ENCODE results near the gene TXNRD1. TPM values are rescaled to one million over a fixed set of nuclear protein-coding genes. Genes with fewer than 3 reads are reported as not detected.

Gene TXNRD1
- total and polyA plus RNA-seq, 4 donors: 97.7 to 140 (median 117) TPM

DNA sequence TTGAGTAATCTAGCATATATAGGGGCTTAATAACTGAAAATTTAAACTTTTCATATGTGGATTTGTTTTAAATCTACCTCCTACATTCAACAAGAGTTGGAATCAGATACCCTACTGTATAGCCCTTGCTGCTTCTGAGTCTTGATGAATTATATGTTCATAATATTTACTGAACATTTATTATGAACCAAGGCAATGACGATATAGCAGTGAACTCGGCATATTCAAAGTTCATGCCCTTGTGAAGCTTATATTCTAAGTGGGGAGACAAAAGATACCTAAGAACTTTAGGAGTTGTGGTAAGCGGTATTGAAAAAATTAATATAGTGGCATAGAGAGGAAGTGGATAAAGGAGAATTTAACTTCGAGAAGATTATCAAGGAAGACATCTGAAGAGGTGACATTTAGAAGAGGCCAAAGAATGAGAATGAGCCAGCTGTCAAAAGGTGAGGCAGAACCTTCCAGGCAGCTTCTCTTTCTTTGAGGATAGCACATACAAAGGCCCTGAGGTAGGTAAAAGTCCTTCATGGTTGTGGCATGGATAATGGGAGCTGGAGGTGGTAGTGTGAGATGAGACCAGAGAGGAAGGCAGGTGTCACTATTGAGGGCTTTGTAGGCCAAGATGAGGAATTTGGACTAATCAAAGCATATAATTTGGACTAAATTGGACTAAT, 98.1 kb downstream of the TXNRD1 start:
- no peak overlapping the region for H3K4me3 ChIP-seq (ENCODE audit: low read length in 2 of 2)
- no peaks in the 10 kb centered on the region for H3K9me3 ChIP-seq (ENCODE audit: control insufficient read depth, low read length)
- H3K27ac ChIP-seq (ENCODE audit: low read depth in 1 of 2, low read length in 2 of 2): peak overlapping the region in 1 of 2 donors; percentile 33
- ATAC-seq (ENCODE audit: low FRiP score) (no peak), DNase-seq (no peak)
- H3K36me3 ChIP-seq (ENCODE audit: control insufficient read depth in 1 of 2, insufficient read depth in 2 of 2, low read length in 1 of 2): peaks cover 5 to 13% of the 10 kb centered on the region in 2 donors
- H3K4me1 ChIP-seq (ENCODE audit: control insufficient read depth in 1 of 2, insufficient read depth in 2 of 2, low read length in 2 of 2): peaks cover 0 to 5% of the 10 kb centered on the region in 2 donors
- H3K27me3 ChIP-seq (ENCODE audit: control insufficient read depth in 1 of 2, insufficient read depth in 2 of 2, low read length in 1 of 2): no peaks in the 10 kb centered on the region
- intact Hi-C loops (cut with DNase I): no loop called here
- 61 to 80% methylated on average over 4 of the region's 4 CpGs for WGBS, 2 donors

DNA sequence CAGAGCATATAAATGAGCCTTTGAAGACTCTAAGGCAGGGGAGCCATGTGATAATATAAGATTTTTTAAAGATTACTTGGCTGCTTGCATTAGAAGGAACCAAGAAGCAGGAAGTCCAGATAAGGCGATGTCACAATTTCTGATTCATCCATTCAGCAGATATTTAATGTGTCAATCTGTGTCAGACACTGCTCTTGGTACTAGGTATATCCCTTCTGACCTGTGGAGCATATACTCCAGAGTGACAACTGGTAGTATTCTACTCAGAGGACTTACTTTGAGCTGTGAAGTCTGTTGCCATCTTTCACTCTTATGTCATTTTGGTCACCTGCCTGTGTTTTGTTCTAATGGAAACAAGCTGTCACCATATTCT, 98.6 kb downstream of the TXNRD1 start:
- DNase-seq (no peak), ATAC-seq (ENCODE audit: low FRiP score) (no peak)
- Histone ChIP-seq H3K27me3 (ENCODE audit: control insufficient read depth in 1 of 2, insufficient read depth in 2 of 2, low read length in 1 of 2) (no peaks in the 10 kb centered on the region), H3K4me3 (ENCODE audit: low read length in 2 of 2) (no peak overlapping the region), H3K9me3 (ENCODE audit: control insufficient read depth, low read length) (no peaks in the 10 kb centered on the region), H3K4me1 (ENCODE audit: control insufficient read depth in 1 of 2, insufficient read depth in 2 of 2, low read length in 2 of 2) (peaks cover 0 to 5% of the 10 kb centered on the region in 2 donors), H3K27ac (ENCODE audit: low read depth in 1 of 2, low read length in 2 of 2) (no peak overlapping the region), H3K36me3 (ENCODE audit: control insufficient read depth in 1 of 2, insufficient read depth in 2 of 2, low read length in 1 of 2) (peaks cover 5 to 13% of the 10 kb centered on the region in 2 donors)
- 97 to 99% methylated on average over 1 of the region's 1 CpG for WGBS, 2 donors
- intact Hi-C loops (cut with DNase I): no loop called here

DNA sequence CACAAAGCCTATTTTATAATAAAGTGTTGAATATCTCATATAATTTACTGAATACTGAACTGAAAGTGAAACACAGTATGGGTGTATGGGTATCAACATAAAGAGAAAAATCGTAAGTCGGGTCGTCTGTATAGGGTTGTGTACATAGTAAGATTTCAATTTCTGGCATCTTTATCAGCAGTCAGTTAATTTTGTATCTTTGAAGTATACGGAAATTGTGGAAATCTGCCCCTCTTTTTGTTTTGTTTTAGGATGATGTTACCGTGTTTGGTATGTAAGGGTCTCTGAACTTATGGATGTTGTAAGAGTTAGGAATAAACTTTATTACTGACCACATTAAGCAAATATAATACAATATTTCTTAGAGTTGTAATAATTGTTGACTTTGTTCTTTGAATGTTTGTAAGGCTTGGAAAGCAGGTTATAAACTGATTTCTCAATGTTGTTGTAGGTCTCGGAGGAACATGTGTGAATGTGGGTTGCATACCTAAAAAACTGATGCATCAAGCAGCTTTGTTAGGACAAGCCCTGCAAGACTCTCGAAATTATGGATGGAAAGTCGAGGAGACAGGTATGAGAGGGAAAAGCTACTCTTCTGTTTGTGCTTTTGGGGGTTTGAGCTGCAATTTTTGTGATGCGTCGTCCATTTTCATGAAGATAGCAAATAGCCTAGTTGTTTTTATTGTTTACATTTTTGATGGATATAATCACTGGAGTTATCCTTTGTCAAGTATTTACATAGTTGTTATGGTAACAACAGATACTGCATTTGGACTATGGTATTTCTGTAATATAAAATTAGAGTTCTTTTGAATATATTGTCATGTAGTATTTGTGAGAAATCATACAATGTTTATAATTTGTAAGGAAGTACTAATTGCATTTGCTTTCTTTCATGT, 100.0 kb downstream of the TXNRD1 start:
- intact Hi-C loops (cut with DNase I): no loop called here
- Histone ChIP-seq H3K4me1 (ENCODE audit: control insufficient read depth in 1 of 2, insufficient read depth in 2 of 2, low read length in 2 of 2) (peaks cover 0 to 5% of the 10 kb centered on the region in 2 donors), H3K9me3 (ENCODE audit: control insufficient read depth, low read length) (no peaks in the 10 kb centered on the region), H3K27ac (ENCODE audit: low read depth in 1 of 2, low read length in 2 of 2) (no peak overlapping the region), H3K27me3 (ENCODE audit: control insufficient read depth in 1 of 2, insufficient read depth in 2 of 2, low read length in 1 of 2) (no peaks in the 10 kb centered on the region), H3K4me3 (ENCODE audit: low read length in 2 of 2) (no peak overlapping the region), H3K36me3 (ENCODE audit: control insufficient read depth in 1 of 2, insufficient read depth in 2 of 2, low read length in 1 of 2) (peaks cover 5 to 14% of the 10 kb centered on the region in 2 donors)
- ATAC-seq (ENCODE audit: low FRiP score) (no peak), DNase-seq (no peak)
- WGBS, 2 donors: 78 to 81% methylated on average over 10 of the region's 10 CpGs

DNA sequence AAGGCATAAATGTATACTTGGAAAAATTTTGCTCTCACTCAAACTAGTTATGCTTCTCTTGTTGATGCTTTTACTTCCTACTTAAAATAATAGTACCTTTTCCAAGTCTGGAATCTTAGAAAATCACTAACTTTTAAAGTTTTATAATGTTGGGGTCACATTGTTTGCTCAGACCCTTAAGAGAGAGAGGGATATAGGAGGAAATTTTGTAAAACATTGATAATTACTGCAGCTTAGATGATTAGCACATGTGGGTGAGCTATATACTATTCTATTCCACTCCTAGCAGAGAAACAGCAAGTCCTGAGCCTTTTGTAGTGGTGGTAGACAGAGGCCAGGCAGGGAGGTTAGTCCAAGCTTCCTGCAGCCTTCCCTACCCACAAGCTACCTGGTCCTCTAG, 101.4 kb downstream of the TXNRD1 start:
- intact Hi-C loops (cut with DNase I): no loop called here
- DNase-seq (no peak), ATAC-seq (ENCODE audit: low FRiP score) (no peak)
- Histone ChIP-seq H3K4me3 (ENCODE audit: low read length in 2 of 2) (no peak overlapping the region), H3K27ac (ENCODE audit: low read depth in 1 of 2, low read length in 2 of 2) (no peak overlapping the region), H3K9me3 (ENCODE audit: control insufficient read depth, low read length) (no peaks in the 10 kb centered on the region), H3K4me1 (ENCODE audit: control insufficient read depth in 1 of 2, insufficient read depth in 2 of 2, low read length in 2 of 2) (peaks cover 0 to 5% of the 10 kb centered on the region in 2 donors), H3K36me3 (ENCODE audit: control insufficient read depth in 1 of 2, insufficient read depth in 2 of 2, low read length in 1 of 2) (peaks cover 5 to 15% of the 10 kb centered on the region in 2 donors), H3K27me3 (ENCODE audit: control insufficient read depth in 1 of 2, insufficient read depth in 2 of 2, low read length in 1 of 2) (no peaks in the 10 kb centered on the region)

DNA sequence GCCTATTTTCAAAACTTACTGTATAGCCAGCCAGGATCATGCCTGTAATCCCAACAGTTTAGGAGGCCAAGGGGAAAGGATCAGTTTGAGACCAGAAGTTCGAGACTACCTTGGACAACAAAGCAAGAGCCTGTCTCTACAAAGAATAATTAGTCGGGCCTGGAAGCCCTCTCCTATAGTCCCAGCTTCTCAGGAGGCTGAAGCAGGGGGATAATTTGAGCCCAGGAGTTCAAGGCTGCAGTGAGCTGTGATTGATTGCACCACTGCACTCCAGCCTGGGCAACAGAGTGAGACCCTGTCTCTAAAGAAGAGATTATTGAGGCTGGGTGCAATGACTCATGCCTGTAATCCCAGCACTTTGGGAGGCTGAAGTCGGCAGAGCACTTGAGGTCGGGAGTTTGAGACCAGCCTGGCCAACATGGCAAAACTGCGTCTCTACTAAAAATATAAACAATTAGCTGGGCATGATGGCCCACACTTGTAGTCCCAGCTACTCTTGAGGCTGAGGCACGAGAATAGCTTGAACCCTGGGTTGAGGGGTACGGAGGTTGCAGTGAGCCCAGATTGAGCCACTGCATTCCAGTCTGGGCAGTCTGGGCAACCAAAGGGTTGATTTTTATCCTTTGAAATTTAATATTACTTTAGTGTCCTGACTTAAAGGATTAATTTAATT, 102.1 kb downstream of the TXNRD1 start:
- H3K9me3 ChIP-seq (ENCODE audit: control insufficient read depth, low read length): no peaks in the 10 kb centered on the region
- H3K4me3 ChIP-seq (ENCODE audit: low read length in 2 of 2): no peak overlapping the region
- peaks cover 0 to 5% of the 10 kb centered on the region in 2 donors for H3K4me1 ChIP-seq (ENCODE audit: control insufficient read depth in 1 of 2, insufficient read depth in 2 of 2, low read length in 2 of 2)
- intact Hi-C loops (cut with DNase I): no loop called here
- ATAC-seq (ENCODE audit: low FRiP score) (no peak), DNase-seq (no peak)
- H3K27me3 ChIP-seq (ENCODE audit: control insufficient read depth in 1 of 2, insufficient read depth in 2 of 2, low read length in 1 of 2): no peaks in the 10 kb centered on the region
- H3K27ac ChIP-seq (ENCODE audit: low read depth in 1 of 2, low read length in 2 of 2): no peak overlapping the region
- WGBS, 2 donors: 87 to 92% methylated on average over 7 of the region's 7 CpGs
- peaks cover 5 to 15% of the 10 kb centered on the region in 2 donors for H3K36me3 ChIP-seq (ENCODE audit: control insufficient read depth in 1 of 2, insufficient read depth in 2 of 2, low read length in 1 of 2)

DNA sequence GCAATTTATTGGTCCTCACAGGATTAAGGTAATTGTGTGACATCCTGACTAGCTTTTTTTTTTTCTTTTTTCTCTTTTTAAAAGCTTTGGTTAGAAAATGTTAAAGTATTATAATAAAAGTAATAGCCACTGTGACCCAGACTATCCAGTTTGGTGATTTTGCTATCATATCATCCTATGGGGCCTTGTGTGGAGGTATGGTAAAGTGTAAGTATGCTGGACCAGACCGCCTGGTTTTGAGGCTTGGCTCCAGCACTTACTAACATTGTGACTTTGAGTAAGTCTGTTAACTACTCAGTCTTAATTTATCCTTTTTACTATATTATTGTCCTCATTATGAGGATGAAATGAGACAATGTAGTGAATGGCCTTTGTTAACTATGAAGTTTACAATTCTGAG, 103.4 kb downstream of the TXNRD1 start:
- intact Hi-C loops (cut with DNase I): no loop called here
- Histone ChIP-seq H3K4me3 (ENCODE audit: low read length in 2 of 2) (no peak overlapping the region), H3K4me1 (ENCODE audit: control insufficient read depth in 1 of 2, insufficient read depth in 2 of 2, low read length in 2 of 2) (peaks cover 0 to 3% of the 10 kb centered on the region in 2 donors), H3K9me3 (ENCODE audit: control insufficient read depth, low read length) (no peaks in the 10 kb centered on the region), H3K27ac (ENCODE audit: low read depth in 1 of 2, low read length in 2 of 2) (no peak overlapping the region), H3K27me3 (ENCODE audit: control insufficient read depth in 1 of 2, insufficient read depth in 2 of 2, low read length in 1 of 2) (no peaks in the 10 kb centered on the region), H3K36me3 (ENCODE audit: control insufficient read depth in 1 of 2, insufficient read depth in 2 of 2, low read length in 1 of 2) (peaks cover 3 to 13% of the 10 kb centered on the region in 2 donors)
- WGBS, 2 donors: 90 to 93% methylated on average over 1 of the region's 1 CpG
- DNase-seq (no peak), ATAC-seq (ENCODE audit: low FRiP score) (no peak)

DNA sequence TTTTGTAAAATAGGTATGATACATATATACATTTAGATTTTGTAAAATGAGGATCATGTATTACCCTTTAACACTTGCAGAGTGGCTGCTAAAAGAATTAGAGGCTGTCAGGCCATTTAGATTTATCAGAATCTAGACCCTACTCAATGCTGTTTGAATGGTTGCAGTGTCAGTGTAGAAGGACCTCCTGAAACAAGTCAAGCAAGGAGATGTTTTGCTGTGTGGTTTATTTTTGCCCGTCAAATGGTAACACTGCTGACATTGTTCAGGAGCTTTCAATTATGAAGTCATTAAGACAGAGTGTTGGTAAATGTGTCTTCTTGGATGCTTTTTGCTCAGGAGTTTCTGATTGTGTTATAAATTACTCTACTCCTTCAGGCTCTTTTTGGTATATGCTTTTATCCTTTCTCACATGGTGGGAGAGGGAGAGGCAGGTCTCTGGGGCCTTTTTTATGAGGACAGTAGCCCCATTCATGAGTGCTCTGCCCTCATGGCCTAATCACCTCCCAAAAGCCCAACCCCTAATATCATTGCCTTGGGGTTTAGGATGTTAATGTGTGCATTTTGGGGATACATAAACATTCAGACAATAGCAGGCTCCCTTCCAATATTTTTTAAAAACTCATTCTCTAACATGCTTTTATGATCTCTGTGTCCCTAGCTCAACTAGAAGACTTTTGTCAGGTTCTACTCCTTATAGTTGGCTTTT, 104.5 kb downstream of the TXNRD1 start:
- Histone ChIP-seq H3K36me3 (ENCODE audit: control insufficient read depth in 1 of 2, insufficient read depth in 2 of 2, low read length in 1 of 2) (peaks cover 7 to 12% of the 10 kb centered on the region in 2 donors), H3K27me3 (ENCODE audit: control insufficient read depth in 1 of 2, insufficient read depth in 2 of 2, low read length in 1 of 2) (no peaks in the 10 kb centered on the region), H3K9me3 (ENCODE audit: control insufficient read depth, low read length) (no peaks in the 10 kb centered on the region), H3K27ac (ENCODE audit: low read depth in 1 of 2, low read length in 2 of 2) (no peak overlapping the region), H3K4me1 (ENCODE audit: control insufficient read depth in 1 of 2, insufficient read depth in 2 of 2, low read length in 2 of 2) (no peaks in the 10 kb centered on the region), H3K4me3 (ENCODE audit: low read length in 2 of 2) (no peak overlapping the region)
- WGBS, 2 donors: 57 to 72% methylated on average over 1 of the region's 1 CpG
- intact Hi-C loops (cut with DNase I): loop anchor here in 1 of 2 donors (10.0 kb wide), 1 partner anchor 815 kb away; no protein-coding TSS in a partner anchor
- ATAC-seq (ENCODE audit: low FRiP score) (no peak), DNase-seq (no peak)

DNA sequence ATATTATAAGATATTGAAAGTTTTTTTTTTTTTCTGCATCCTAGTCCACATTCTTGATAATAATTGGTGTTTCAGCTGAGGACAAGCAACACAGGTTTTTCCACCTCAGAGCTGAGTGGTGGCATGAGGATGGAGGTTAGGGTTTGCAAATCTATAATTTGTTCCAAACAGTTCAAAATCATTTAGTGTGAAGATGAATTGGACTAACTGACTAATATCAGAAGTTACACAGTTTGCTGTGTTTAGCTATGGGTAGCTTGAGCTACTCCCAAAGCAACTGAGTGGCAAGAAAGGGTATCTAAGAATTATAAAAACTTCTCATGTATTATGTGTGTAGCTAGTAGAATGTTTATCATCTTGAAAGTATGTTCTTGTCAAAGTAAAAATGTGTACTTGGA, 105.0 kb downstream of the TXNRD1 start:
- Histone ChIP-seq H3K27ac (ENCODE audit: low read depth in 1 of 2, low read length in 2 of 2) (no peak overlapping the region), H3K9me3 (ENCODE audit: control insufficient read depth, low read length) (no peaks in the 10 kb centered on the region), H3K4me3 (ENCODE audit: low read length in 2 of 2) (no peak overlapping the region), H3K36me3 (ENCODE audit: control insufficient read depth in 1 of 2, insufficient read depth in 2 of 2, low read length in 1 of 2) (peaks cover 7 to 12% of the 10 kb centered on the region in 2 donors), H3K27me3 (ENCODE audit: control insufficient read depth in 1 of 2, insufficient read depth in 2 of 2, low read length in 1 of 2) (no peaks in the 10 kb centered on the region), H3K4me1 (ENCODE audit: control insufficient read depth in 1 of 2, insufficient read depth in 2 of 2, low read length in 2 of 2) (no peaks in the 10 kb centered on the region)
- ATAC-seq (ENCODE audit: low FRiP score) (no peak), DNase-seq (no peak)
- intact Hi-C loops (cut with DNase I): loop anchor here in 1 of 2 donors (10.0 kb wide), 1 partner anchor 814 kb away; no protein-coding TSS in a partner anchor

All from aorta (tissue), 5 donors.